ENCODE data around the gene ATG9B. TPM values are rescaled to one million over a fixed set of nuclear protein-coding genes. Genes with fewer than 3 reads are reported as not detected.
A peak's percentile ranks its signal among the peaks of the same experiment; 100 is the strongest.

The ATG9B gene
- total and polyA plus RNA-seq, 9 of the 15 experiments (the other 6 are each of a cell fraction or from before 2014, with no cell fraction given), result 0.29 to 8.0 (median 2.1) TPM

- TF ChIP-seq ETV6 (IDR thresholded peaks at IDR 0.05; ENCODE audit: borderline replicate concordance in 1 of 2, low read depth in 2 of 2, low read length in 1 of 2) (no peak), ETV6 (CRISPR knock-in tag; IDR thresholded peaks at IDR 0.05; ENCODE audit: borderline replicate concordance) (no peak), ARID1B (IDR thresholded peaks at IDR 0.05) (no peak), MLLT1 (IDR thresholded peaks at IDR 0.05) (peak in 1 of 2 experiments; percentile 54; a peak in 1 of 4 replicates), FOXM1 (IDR thresholded peaks at IDR 0.05; ENCODE audit: low read depth) (no peak), FOXM1 (CRISPR knock-in tag; IDR thresholded peaks at IDR 0.05; ENCODE audit: low read depth) (no peak), RAD21 (CRISPR knock-in tag; conservative IDR thresholded peaks at IDR 0.05 in 1 of 2, IDR thresholded peaks at IDR 0.05 in 1 of 2) (peak in 1 of 2 experiments; percentile 49; a peak in 2 of 4 replicates), HNRNPK (IDR thresholded peaks at IDR 0.05; ENCODE audit: low read depth, low read length, poor library complexity, severe bottlenecking) (no peak), HIVEP1 (CRISPR knock-in tag; IDR thresholded peaks at IDR 0.05) (no peak), ZFP91 (CRISPR knock-in tag; IDR thresholded peaks at IDR 0.05) (no peak), MBD2 (IDR thresholded peaks at IDR 0.05; ENCODE audit: borderline replicate concordance, low read depth) (no peak; the same call in 1 of the 2 replicates), EHMT2 (IDR thresholded peaks at IDR 0.05) (no peak), SMARCC2 (IDR thresholded peaks at IDR 0.05; ENCODE audit: low read depth) (no peak), STAG1 (CRISPR knock-in tag; IDR thresholded peaks at IDR 0.05; ENCODE audit: borderline replicate concordance) (no peak), ZNF146 (CRISPR knock-in tag; IDR thresholded peaks at IDR 0.05; ENCODE audit: unreplicated experiment) (no peak), ZNF57 (CRISPR knock-in tag; IDR thresholded peaks at IDR 0.05) (no peak), RFX1 (IDR thresholded peaks at IDR 0.05) (no peak), BRD4 (IDR thresholded peaks at IDR 0.05) (no peak), MED1 (CRISPR knock-in tag; IDR thresholded peaks at IDR 0.05; ENCODE audit: borderline replicate concordance) (0 out of 2 replicates have a peak, but pooled peaks have one; percentile 43), CHD1 (IDR thresholded peaks at IDR 0.05; ENCODE audit: low read length) (peak; percentile 7), ATF7 (IDR thresholded peaks at IDR 0.05) (no peak), ZNF165 (CRISPR knock-in tag; IDR thresholded peaks at IDR 0.05; ENCODE audit: borderline replicate concordance) (no peak), PHB (CRISPR knock-in tag; IDR thresholded peaks at IDR 0.05) (no peak), ZNF232 (CRISPR knock-in tag; IDR thresholded peaks at IDR 0.05) (peak; percentile 71)
- TF ChIP-seq, protein P1, sequence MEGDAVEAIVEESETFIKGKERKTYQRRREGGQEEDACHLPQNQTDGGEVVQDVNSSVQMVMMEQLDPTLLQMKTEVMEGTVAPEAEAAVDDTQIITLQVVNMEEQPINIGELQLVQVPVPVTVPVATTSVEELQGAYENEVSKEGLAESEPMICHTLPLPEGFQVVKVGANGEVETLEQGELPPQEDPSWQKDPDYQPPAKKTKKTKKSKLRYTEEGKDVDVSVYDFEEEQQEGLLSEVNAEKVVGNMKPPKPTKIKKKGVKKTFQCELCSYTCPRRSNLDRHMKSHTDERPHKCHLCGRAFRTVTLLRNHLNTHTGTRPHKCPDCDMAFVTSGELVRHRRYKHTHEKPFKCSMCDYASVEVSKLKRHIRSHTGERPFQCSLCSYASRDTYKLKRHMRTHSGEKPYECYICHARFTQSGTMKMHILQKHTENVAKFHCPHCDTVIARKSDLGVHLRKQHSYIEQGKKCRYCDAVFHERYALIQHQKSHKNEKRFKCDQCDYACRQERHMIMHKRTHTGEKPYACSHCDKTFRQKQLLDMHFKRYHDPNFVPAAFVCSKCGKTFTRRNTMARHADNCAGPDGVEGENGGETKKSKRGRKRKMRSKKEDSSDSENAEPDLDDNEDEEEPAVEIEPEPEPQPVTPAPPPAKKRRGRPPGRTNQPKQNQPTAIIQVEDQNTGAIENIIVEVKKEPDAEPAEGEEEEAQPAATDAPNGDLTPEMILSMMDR (IDR thresholded peaks at IDR 0.05 in 2 of 3, conservative IDR thresholded peaks at IDR 0.05 in 1 of 3; ENCODE audit: insufficient read depth in 2 of 3, low read depth in 1 of 3, low read length in 3 of 3), result peak; percentile 33 to 59 (median 51); a peak in 4 of 6 replicates
Observed at GRCh38 chr7:151056666-151057505, 32.6 kb upstream of the ATG9B start (continued).
